AML-193 (cell line): ENCODE measurements around the gene RAPGEF4.

Experiments
- DNase-seq, 2 experiments: peaks; one replicate each; lab custom pipeline; 2025; lab: John Stamatoyannopoulos, UW

The RAPGEF4 gene

GRCh38 chr2:172861098-172861497 is 125.5 kb downstream of the RAPGEF4 start:
- DNase-seq = no peak

- no peak for DNase-seq
These were observed 126.2 kb downstream of the RAPGEF4 start for GRCh38 chr2:172861656-172862476.

GRCh38 chr2:172863341-172863740 is 127.7 kb downstream of the RAPGEF4 start:
- DNase-seq = no peak

GRCh38 chr2:172864182-172864581 is 128.5 kb downstream of the RAPGEF4 start:
- peak; percentile 19 to 35 for DNase-seq

- peak in 1 of 2 experiments; percentile 2 for DNase-seq
These were observed 129.8 kb downstream of the RAPGEF4 start for GRCh38 chr2:172865422-172865821.

GRCh38 chr2:172869861-172870260 is 134.2 kb downstream of the RAPGEF4 start:
- no peak for DNase-seq

GRCh38 chr2:172870396-172870795 is 134.8 kb downstream of the RAPGEF4 start:
- DNase-seq = no peak

GRCh38 chr2:172877826-172878225 is 142.2 kb downstream of the RAPGEF4 start:
- no peak for DNase-seq

GRCh38 chr2:172878260-172878659 is 142.6 kb downstream of the RAPGEF4 start:
- no peak for DNase-seq

GRCh38 chr2:172884336-172884735 is 148.7 kb downstream of the RAPGEF4 start:
- DNase-seq = no peak

- no peak for DNase-seq
These were observed 150.4 kb downstream of the RAPGEF4 start for GRCh38 chr2:172885996-172886395.

GRCh38 chr2:172887280-172887679 is 151.6 kb downstream of the RAPGEF4 start:
- no peak for DNase-seq

GRCh38 chr2:172888714-172889669 is 153.3 kb downstream of the RAPGEF4 start:
- no peak for DNase-seq

- DNase-seq = no peak
These were observed 154.3 kb downstream of the RAPGEF4 start for GRCh38 chr2:172889768-172890430.

GRCh38 chr2:172893111-172893510 is 157.5 kb downstream of the RAPGEF4 start:
- no peak for DNase-seq

- no peak for DNase-seq
These were observed 158.0 kb downstream of the RAPGEF4 start for GRCh38 chr2:172893671-172894070.

- DNase-seq = no peak
These were observed 159.2 kb downstream of the RAPGEF4 start for GRCh38 chr2:172894689-172895387.

GRCh38 chr2:172896661-172897081 is 161.0 kb downstream of the RAPGEF4 start:
- DNase-seq = no peak

GRCh38 chr2:172900871-172901270 is 165.2 kb downstream of the RAPGEF4 start:
- no peak for DNase-seq

GRCh38 chr2:172901913-172902312 is 166.3 kb downstream of the RAPGEF4 start:
- no peak for DNase-seq

GRCh38 chr2:172904236-172904635 is 168.6 kb downstream of the RAPGEF4 start:
- no peak for DNase-seq
